Erythroblast (primary cell): ENCODE data around the gene MAGI1.

Experiments used
- GATA1 ChIP-seq: IDR thresholded peaks from 2 replicates; pipeline ENCODE4 v1.6.1; 2011; ENCODE audit warnings: low read depth, mild to moderate bottlenecking, control low read depth, low read length, moderate library complexity
- POLR2A ChIP-seq: IDR thresholded peaks from 2 replicates; pipeline ENCODE4 v1.6.1; 2011; ENCODE audit warnings: mild to moderate bottlenecking, low read length

- TF ChIP-seq POLR2A, result no peak
- TF ChIP-seq GATA1, result no peak
These were observed 403.1 kb downstream of the MAGI1 start for GRCh38 chr3:65635657-65636056.
